ENCODE results near the gene DHX57. TPM values are rescaled to one million over a fixed set of nuclear protein-coding genes. Genes with fewer than 3 reads are reported as not detected.
"Not testable (repeated sequence)": the region's sequence is repeated elsewhere in the genome, so short reads cannot be mapped to it uniquely, and the experiment has no call there.

DHX57 gene
- total RNA-seq, 1 experiment from 2014 or later, result 9.6 TPM

DNA sequence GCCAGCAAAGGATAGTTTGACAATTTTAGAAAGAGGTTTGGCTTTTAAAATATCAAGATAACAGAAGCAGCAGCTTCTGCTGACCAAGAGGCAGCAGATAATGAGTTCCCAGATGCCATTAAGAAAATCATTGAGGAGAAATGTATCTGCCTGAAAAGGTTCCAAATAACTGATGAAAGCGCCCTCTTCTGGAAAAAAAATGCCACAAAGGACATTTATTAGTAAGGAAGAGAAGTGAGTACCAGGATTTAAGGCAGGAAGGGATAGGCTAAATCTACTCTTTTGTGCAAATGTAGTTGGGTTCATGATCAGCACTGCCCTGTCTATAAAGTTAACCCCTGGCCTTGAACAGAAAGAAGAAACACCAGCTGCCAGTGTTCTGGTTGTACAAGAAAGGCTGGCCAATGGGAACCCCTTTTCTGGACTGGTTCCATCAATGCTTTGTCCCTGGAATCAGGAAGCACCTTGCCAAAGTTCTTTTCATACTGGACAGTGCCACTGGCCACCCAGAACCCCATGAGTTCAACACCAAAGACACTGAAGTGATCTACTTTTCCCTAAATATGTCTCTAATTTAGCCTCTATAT, 40.6 kb downstream of the DHX57 start:
- H3K27ac ChIP-seq, result no peak overlapping the region
- DNase-seq (ENCODE audit: low read depth in 1 of 2, low spot score in 2 of 2), result peak in 1 of 2 experiments; percentile 22

DNA sequence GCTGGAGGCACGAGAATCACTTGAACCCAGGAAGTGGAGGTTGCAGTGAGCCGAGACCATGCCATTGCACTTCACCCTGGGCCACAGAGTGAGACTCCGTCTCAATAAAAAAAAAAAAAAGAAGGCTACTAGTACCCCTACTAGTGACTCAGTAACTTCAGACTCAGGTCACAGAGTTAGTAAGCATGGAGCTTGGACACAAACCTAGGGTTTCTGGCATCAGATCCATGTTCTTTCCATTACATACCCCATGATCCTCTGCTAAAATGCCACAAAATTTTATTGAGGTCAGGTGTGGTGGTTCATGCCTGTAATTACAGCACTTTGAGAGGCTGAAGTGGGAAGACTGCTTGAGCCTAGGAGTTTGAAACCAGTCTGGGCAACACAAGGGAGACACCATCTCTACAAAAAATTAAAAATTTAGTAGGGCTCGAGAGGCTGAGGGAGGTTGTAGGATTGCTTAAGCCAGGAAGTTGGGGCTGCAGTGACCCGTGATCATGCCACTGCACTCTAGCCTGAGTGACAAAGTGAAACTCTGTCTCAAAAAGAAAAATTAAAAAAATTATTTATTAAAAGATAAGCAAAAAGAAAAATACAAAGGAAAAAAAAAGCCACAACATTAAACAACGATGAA, 45.1 kb downstream of the DHX57 start:
- H3K4me3 ChIP-seq, result no peak overlapping the region
- H3K27me3 ChIP-seq (replicated peaks), result no peaks in the 10 kb centered on the region
- H3K27ac ChIP-seq, result no peak overlapping the region
- no peak for DNase-seq (ENCODE audit: low read depth in 1 of 2, low spot score in 2 of 2)
- H3K9me3 ChIP-seq (replicated peaks), result no peaks in the 10 kb centered on the region
- H3K36me3 ChIP-seq, result peaks cover 34% of the 10 kb centered on the region
- peaks cover 7% of the 10 kb centered on the region for H3K4me1 ChIP-seq (replicated peaks)

More for the DNA sequence above, 40.6 kb downstream of the DHX57 start:
- Histone ChIP-seq H3K27me3 (replicated peaks) (no peaks in the 10 kb centered on the region), H3K9me3 (replicated peaks) (no peaks in the 10 kb centered on the region), H3K36me3 (peaks cover 33% of the 10 kb centered on the region), H3K4me1 (replicated peaks) (no peaks in the 10 kb centered on the region), H3K4me3 (no peak overlapping the region)

DNA sequence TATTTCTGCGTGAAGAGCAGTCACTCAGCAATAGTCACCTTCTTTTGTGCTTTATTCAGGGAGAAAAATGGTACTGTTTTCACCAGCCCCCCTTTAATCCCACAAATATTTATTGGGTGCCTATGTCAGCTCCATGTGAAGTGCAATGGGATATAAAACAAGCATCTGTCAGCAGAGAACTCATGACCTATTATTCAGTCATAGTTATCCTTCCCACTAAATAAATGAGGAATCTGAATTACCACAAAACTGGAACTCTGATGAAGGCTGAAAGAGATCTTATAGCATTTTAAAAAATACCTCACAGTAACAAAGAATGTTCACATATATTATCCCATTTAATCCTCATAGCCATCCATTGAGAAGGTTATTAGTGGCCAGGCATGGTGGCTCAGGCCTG, 45.8 kb downstream of the DHX57 start:
- peaks cover 7% of the 10 kb centered on the region for H3K4me1 ChIP-seq (replicated peaks)
- no peaks in the 10 kb centered on the region for H3K9me3 ChIP-seq (replicated peaks)
- H3K27ac ChIP-seq, result no peak overlapping the region
- H3K27me3 ChIP-seq (replicated peaks), result no peaks in the 10 kb centered on the region
- H3K4me3 ChIP-seq, result no peak overlapping the region
- peaks cover 36% of the 10 kb centered on the region for H3K36me3 ChIP-seq
- no peak for DNase-seq (ENCODE audit: low read depth in 1 of 2, low spot score in 2 of 2)

DNA sequence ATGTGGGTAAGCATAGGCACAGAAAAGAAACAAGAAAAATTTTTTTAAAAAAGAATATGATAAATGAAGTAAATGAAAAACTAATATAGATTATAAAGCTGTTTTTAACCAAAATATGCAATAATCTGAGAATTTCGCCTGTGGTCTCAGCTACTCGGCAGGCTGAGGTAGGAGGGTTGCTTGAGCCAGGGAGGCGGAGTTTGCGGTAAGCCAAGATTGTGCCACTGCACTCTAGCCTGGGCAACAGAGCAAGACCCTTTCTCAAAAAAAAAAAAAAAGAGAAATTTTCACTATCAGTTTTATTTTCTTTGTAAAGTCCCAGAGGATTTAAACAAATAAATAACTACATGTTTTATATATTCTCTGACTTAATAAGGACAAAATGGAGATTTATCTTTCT, 47.3 kb downstream of the DHX57 start:
- Histone ChIP-seq H3K4me3 (no peak overlapping the region), H3K27me3 (replicated peaks) (no peaks in the 10 kb centered on the region), H3K4me1 (replicated peaks) (peaks cover 7% of the 10 kb centered on the region), H3K9me3 (replicated peaks) (no peaks in the 10 kb centered on the region), H3K27ac (no peak overlapping the region), H3K36me3 (peaks cover 33% of the 10 kb centered on the region)
- DNase-seq (ENCODE audit: low read depth in 1 of 2, low spot score in 2 of 2), result no peak

DNA sequence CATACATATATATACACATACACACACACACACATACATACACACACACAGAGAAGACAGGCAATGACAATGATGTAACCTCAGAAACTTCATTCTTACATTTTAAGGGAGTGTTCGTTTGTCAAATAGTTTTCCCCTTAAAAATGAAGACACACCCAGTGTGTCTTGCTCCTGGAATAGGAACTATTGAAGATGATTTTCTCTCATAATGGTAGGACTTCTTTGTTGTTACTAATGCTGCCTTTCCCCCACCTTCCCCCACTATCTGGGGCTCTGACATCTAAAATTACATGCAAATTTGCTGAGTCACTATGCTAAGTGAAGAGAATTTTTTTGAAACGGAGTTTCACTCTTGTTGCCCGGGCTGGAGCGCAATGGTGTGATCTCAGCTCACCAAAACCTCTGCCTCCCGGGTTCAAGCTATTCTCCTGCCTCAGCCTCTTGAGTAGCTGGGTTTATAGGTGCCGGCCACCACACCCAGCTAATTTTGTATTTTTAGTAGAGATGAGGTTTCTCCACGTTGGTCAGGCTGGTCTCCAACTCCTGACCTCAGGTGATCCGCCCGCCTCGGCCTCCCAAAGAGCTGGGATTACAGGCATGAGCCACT, 48.1 kb downstream of the DHX57 start:
- Histone ChIP-seq H3K27ac (peak overlapping the region; percentile 57), H3K36me3 (peaks cover 36% of the 10 kb centered on the region)
- not testable (repeated sequence) for H3K4me1 ChIP-seq (replicated peaks); H3K4me3 ChIP-seq; H3K9me3 ChIP-seq (replicated peaks); H3K27me3 ChIP-seq (replicated peaks)
- DNase-seq (ENCODE audit: low read depth in 1 of 2, low spot score in 2 of 2), result peak in 1 of 2 experiments; percentile 32

DNA sequence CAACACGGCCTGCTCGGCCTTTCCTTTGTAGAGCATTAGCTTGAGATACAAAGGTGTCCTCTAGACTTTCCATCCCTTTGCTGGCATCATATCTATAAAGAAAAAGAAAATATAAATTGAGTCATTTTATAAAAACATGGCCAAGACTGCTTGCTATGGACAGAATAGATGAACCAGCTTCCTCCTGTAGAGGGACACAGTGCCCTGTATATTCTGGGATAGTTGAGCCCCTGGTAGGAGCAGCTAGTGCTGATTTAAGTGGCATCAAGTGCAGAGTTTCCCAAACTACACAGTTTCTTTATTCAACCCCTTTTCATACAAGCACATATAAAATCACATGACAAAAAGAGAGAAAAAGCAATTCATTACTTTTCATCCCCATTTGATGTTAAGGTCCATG, 49.8 kb downstream of the DHX57 start:
- Histone ChIP-seq H3K4me3 (no peak overlapping the region), H3K4me1 (replicated peaks) (peaks cover 7% of the 10 kb centered on the region), H3K9me3 (replicated peaks) (no peaks in the 10 kb centered on the region), H3K36me3 (peaks cover 38% of the 10 kb centered on the region), H3K27me3 (replicated peaks) (no peaks in the 10 kb centered on the region), H3K27ac (no peak overlapping the region)
- DNase-seq (ENCODE audit: low read depth in 1 of 2, low spot score in 2 of 2), result no peak

DNA sequence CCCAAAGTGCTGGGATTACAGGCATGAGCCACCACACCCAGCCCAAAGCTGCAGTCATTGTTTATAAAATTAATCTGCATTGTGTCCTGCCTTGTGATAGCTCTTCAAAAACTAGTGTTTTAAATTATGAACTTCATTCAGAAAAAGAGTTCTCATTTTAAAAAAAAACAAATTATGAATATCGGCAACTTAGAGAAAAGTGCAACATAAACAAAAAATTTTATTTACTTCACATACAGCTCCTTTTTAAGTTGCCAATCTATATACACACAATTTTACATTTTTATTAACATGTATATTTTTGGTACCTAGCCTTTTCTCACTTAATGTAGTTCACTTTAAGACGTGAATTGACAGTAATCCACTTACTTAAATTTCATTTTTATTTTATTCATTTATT, 50.8 kb downstream of the DHX57 start:
- Histone ChIP-seq H3K36me3 (peaks cover 38% of the 10 kb centered on the region), H3K27ac (no peak overlapping the region), H3K4me1 (replicated peaks) (peaks cover 7% of the 10 kb centered on the region), H3K27me3 (replicated peaks) (no peaks in the 10 kb centered on the region), H3K9me3 (replicated peaks) (no peaks in the 10 kb centered on the region), H3K4me3 (no peak overlapping the region)
- no peak for DNase-seq (ENCODE audit: low read depth in 1 of 2, low spot score in 2 of 2)

DNA sequence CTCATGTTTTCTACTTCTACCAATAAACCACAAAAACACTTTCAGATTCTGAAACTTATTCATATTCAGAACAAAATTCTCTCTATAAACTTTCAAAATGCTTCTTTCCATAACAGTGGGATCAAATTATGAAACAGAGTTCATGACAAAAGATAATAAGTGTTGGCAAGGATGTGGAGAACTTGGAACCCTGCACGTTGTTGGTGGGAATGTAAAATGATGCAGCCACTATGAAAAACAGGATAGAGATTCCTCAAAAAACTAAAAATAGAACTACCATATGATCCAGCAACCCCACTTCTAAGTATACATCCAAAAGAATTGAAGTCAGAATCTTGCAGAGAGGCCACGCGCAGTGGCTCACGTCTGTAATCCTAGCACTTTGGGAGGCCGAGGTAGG, 52.3 kb downstream of the DHX57 start:
- Histone ChIP-seq H3K27me3 (replicated peaks) (no peaks in the 10 kb centered on the region), H3K9me3 (replicated peaks) (no peaks in the 10 kb centered on the region), H3K36me3 (peaks cover 47% of the 10 kb centered on the region), H3K4me1 (replicated peaks) (peaks cover 7% of the 10 kb centered on the region), H3K27ac (no peak overlapping the region), H3K4me3 (no peak overlapping the region)
- DNase-seq (ENCODE audit: low read depth in 1 of 2, low spot score in 2 of 2), result no peak

DNA sequence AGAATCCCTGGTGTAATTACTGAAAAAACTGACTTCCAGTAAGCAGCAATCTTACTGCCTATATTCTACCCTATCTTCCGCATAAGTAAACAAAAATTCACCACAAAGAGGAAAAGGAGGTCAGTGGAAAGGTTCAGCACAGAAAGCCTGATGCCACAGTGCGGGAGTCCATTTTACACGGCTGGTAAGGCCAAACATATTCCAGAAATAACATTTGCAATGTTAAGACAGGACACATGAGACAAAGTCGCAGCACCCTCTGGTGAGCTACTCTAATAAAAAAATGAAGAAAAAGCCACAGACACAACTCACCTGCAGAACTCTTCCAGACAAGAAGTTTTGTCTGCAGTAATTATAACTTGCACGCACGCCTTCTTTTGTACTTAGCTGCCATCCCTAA, 57.2 kb downstream of the DHX57 start:
- Histone ChIP-seq H3K36me3 (peaks cover 33% of the 10 kb centered on the region), H3K4me3 (no peak overlapping the region), H3K4me1 (replicated peaks) (no peaks in the 10 kb centered on the region), H3K27ac (no peak overlapping the region), H3K9me3 (replicated peaks) (no peaks in the 10 kb centered on the region), H3K27me3 (replicated peaks) (no peaks in the 10 kb centered on the region)
- no peak for DNase-seq (ENCODE audit: low read depth in 1 of 2, low spot score in 2 of 2)

DNA sequence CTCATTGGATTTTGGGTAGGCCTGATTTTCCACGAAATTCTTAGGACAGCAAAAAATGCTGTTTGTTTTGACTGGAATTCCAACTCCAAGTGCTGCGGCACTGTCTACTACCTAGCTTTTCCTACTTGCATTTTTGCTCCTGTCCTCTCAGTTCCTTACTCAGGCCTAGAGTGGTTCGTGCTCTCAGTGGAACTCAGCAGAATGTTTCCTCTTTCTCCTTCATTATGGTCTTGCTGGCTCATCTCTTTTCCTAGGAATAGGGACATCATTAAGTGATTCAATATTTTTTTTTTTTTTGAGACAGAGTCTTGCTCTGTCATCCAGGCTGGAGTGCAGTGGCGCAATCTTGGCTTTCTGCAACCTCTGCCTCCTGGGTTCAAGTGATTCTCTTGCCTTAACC, 59.8 kb downstream of the DHX57 start:
- no peak overlapping the region for H3K27ac ChIP-seq
- no peak for DNase-seq (ENCODE audit: low read depth in 1 of 2, low spot score in 2 of 2)
- H3K4me1 ChIP-seq (replicated peaks), result no peaks in the 10 kb centered on the region
- H3K27me3 ChIP-seq (replicated peaks), result no peaks in the 10 kb centered on the region
- H3K36me3 ChIP-seq, result peaks cover 29% of the 10 kb centered on the region
- H3K4me3 ChIP-seq, result no peak overlapping the region
- no peaks in the 10 kb centered on the region for H3K9me3 ChIP-seq (replicated peaks)

DNA sequence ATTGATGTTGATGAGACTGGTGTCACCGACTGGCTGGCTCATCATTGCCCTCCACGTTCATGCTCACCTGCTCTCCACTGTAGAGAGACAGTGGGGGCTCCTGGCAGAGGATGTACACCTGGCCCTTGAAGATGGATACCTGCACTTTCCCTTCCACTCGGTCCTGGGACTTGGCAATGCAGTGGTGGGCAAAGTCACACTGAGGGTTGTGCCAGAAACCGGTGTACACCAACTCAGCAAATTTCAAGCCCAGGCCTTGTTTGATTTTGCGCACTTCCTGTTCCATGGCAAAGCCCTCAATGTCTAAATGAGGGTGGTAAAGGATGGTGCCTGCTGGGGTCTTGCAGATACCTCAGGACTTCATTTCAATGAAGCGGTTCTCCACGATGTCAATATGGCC, 65.2 kb downstream of the DHX57 start:
- no peak overlapping the region for H3K4me3 ChIP-seq
- no peak for DNase-seq (ENCODE audit: low read depth in 1 of 2, low spot score in 2 of 2)
- peaks cover 21% of the 10 kb centered on the region for H3K36me3 ChIP-seq
- H3K27me3 ChIP-seq (replicated peaks), result no peaks in the 10 kb centered on the region
- no peaks in the 10 kb centered on the region for H3K9me3 ChIP-seq (replicated peaks)
- no peaks in the 10 kb centered on the region for H3K4me1 ChIP-seq (replicated peaks)
- H3K27ac ChIP-seq, result no peak overlapping the region

DNA sequence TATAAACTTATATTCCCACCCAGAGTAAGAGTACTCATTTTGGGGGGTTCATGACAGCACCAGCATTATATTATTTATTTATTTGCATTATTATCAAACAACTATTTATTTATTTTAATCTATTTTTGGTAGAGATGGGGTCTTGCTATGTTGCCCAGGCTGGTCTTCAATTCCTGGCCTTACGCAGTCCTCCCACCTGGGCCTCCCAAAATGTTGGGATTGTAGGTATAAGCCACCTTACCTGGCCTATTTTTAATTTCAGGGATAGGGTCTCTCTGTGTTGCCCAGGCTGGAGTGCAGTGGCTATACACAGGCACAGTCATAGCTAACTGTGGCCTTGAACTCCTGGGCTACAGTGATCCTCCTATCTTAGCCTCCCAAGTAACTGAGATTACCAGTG, 67.1 kb downstream of the DHX57 start:
- Histone ChIP-seq H3K27ac (no peak overlapping the region), H3K27me3 (replicated peaks) (no peaks in the 10 kb centered on the region), H3K36me3 (peaks cover 21% of the 10 kb centered on the region), H3K4me3 (no peak overlapping the region), H3K4me1 (replicated peaks) (no peaks in the 10 kb centered on the region), H3K9me3 (replicated peaks) (no peaks in the 10 kb centered on the region)
- no peak for DNase-seq (ENCODE audit: low read depth in 1 of 2, low spot score in 2 of 2)

DNA sequence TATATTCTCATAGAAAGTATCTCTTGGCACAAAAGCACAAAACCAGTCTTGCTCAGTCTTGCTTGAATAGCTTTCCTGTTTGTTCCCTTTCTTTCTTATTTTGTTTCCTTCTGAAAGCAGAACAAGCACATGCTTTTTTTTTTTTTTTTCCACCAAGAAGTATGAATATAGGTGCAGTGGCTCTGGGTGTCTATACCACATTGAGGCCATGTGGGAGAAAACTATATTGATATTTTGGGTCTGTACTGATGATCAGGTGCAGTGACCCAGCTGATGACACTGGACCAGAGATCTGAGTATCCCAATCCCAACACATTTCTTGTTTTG, 69.0 kb downstream of the DHX57 start:
- Histone ChIP-seq H3K36me3 (peaks cover 21% of the 10 kb centered on the region), H3K4me1 (replicated peaks) (no peaks in the 10 kb centered on the region), H3K27ac (no peak overlapping the region), H3K9me3 (replicated peaks) (no peaks in the 10 kb centered on the region), H3K4me3 (no peak overlapping the region), H3K27me3 (replicated peaks) (no peaks in the 10 kb centered on the region)
- DNase-seq (ENCODE audit: low read depth in 1 of 2, low spot score in 2 of 2), result no peak

DNA sequence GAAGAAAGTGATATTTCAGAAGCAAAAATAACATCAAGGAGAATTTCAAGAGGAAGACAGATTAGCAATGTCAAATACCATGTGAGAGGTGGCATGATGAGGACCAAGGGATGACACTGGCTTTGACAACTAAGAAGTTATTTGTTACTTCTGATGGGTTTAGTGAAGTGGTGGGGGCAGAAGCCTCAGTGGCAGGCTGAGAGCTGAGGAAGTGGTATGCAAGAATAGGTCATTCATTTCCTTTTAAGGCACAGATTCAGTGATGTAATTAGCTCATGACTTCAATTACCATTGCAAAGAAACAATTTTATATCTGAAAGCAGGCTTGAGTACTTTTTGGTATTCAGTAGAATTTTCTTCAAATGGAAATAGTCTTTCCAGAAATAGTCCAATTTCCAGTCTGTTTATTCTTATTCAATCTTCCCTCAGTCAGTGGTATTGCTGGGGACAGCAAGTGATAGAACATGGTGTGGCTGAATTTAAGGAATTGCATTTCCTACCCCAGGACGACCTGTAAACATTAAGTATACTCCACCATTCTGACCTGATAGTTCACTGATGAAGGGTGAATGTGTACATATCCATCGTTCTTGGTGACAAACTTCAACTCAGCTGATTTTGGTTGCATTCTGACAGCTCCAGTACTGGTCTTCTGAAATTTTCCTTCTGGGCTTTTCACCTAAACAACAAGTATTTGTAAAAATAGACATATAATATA, 69.6 kb downstream of the DHX57 start:
- Histone ChIP-seq H3K9me3 (replicated peaks) (no peaks in the 10 kb centered on the region), H3K27me3 (replicated peaks) (no peaks in the 10 kb centered on the region), H3K36me3 (peaks cover 18% of the 10 kb centered on the region), H3K4me3 (no peak overlapping the region), H3K4me1 (replicated peaks) (no peaks in the 10 kb centered on the region), H3K27ac (no peak overlapping the region)
- DNase-seq (ENCODE audit: low read depth in 1 of 2, low spot score in 2 of 2), result no peak

Measured in SJSA1 (cell line).